ENCODE data around the gene PDGFRB. TPM values are rescaled to one million over a fixed set of nuclear protein-coding genes. Genes with fewer than 3 reads are reported as not detected.

The PDGFRB gene
- total RNA-seq (4.2 and 5.4 TPM in 2 replicates), polyA plus RNA-seq (5.3 and 6.1 TPM in 2 replicates)

- H3K27ac ChIP-seq: no peak within 1 kb of the TSS
- no peak within 1 kb of the TSS for H3K4me3 ChIP-seq
- TF ChIP-seq CTCF (IDR thresholded peaks at IDR 0.05; ENCODE audit: low read depth, low read length): no peak
- no peaks in the 10 kb centered on the region for H3K4me1 ChIP-seq (ENCODE audit: low read depth)
- no peaks in the 10 kb centered on the region for H3K36me3 ChIP-seq
- peak; percentile 58 to 97 for DNase-seq (ENCODE audit: low read depth in 1 of 2, low spot score in 1 of 2)
- H3K9me3 ChIP-seq (ENCODE audit: low read depth): no peaks in the 10 kb centered on the region
- no peaks in the 10 kb centered on the region for H3K27me3 ChIP-seq
These were observed at the start of gene PDGFRB for GRCh38 chr5:150155258-150156026. Gene PDGFRB (minus strand): TSS chr5:150155845. CDS start chr5:150137047, 18,798 bp downstream.

DNA sequence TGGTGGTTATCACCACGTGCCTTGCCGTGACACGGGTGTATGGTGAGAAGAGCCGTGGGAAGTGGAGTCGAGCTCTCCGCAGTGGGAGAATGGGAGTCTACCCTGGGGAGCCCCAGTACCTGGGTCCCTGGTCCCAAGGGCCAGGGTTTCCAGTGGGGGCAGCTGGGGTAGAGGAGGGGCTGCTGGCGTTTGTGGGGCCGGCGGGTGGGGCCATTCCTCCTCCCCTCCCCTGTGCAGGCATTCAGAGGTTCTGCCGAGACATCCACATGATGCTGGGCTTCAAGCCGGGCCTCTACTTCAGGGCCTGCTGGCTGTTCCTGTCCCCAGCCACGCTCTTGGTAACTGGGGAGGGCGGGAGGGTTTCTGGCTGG is 48.9 kb upstream of the PDGFRB start:
- Histone ChIP-seq H3K4me3 (no peak overlapping the region), H3K27me3 (peaks cover 8% of the 10 kb centered on the region), H3K4me1 (ENCODE audit: low read depth) (peaks cover 5% of the 10 kb centered on the region), H3K9me3 (ENCODE audit: low read depth) (no peaks in the 10 kb centered on the region), H3K36me3 (no peaks in the 10 kb centered on the region), H3K27ac (no peak overlapping the region)
- DNase-seq (ENCODE audit: low read depth in 1 of 2, low spot score in 1 of 2): no peak
- no peak for TF ChIP-seq CTCF (IDR thresholded peaks at IDR 0.05; ENCODE audit: low read depth, low read length)

- Histone ChIP-seq H3K27ac (no peak overlapping the region), H3K36me3 (no peaks in the 10 kb centered on the region), H3K9me3 (ENCODE audit: low read depth) (no peaks in the 10 kb centered on the region), H3K4me1 (ENCODE audit: low read depth) (peaks cover 5% of the 10 kb centered on the region), H3K27me3 (peaks cover 14% of the 10 kb centered on the region), H3K4me3 (no peak overlapping the region)
- DNase-seq (ENCODE audit: low read depth in 1 of 2, low spot score in 1 of 2): no peak
- TF ChIP-seq CTCF (IDR thresholded peaks at IDR 0.05; ENCODE audit: low read depth, low read length): no peak
These were observed 48.4 kb upstream of the PDGFRB start for GRCh38 chr5:150203832-150204589.

DNA sequence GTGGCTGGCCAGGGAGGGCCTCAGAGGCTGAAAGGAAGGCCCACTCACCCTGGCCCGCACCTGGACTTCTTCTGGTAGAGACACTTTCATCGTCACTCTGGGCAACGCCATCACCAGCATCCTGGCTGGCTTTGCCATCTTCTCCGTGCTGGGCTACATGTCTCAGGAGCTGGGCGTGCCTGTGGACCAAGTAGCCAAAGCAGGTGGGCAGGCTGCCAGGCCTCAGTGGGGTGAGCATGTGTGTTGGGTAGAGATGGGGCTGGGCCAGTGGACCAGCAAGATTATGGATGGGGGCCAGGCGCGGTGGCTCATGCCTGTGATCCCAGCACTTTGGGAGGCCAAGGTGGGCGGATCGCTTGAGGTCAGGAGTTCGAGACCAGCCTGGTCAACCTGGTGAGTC is 46.9 kb upstream of the PDGFRB start:
- no peak for DNase-seq (ENCODE audit: low read depth in 1 of 2, low spot score in 1 of 2)
- H3K36me3 ChIP-seq: no peaks in the 10 kb centered on the region
- H3K4me1 ChIP-seq (ENCODE audit: low read depth): peaks cover 5% of the 10 kb centered on the region
- no peak overlapping the region for H3K27ac ChIP-seq
- peaks cover 16% of the 10 kb centered on the region for H3K27me3 ChIP-seq
- H3K4me3 ChIP-seq: no peak overlapping the region
- no peaks in the 10 kb centered on the region for H3K9me3 ChIP-seq (ENCODE audit: low read depth)
- no peak for TF ChIP-seq CTCF (IDR thresholded peaks at IDR 0.05; ENCODE audit: low read depth, low read length)

GRCh38 chr5:150197476-150197875 is 41.8 kb upstream of the PDGFRB start:
- no peaks in the 10 kb centered on the region for H3K9me3 ChIP-seq (ENCODE audit: low read depth)
- H3K27ac ChIP-seq: no peak overlapping the region
- no peak for TF ChIP-seq CTCF (IDR thresholded peaks at IDR 0.05; ENCODE audit: low read depth, low read length)
- no peak for DNase-seq (ENCODE audit: low read depth in 1 of 2, low spot score in 1 of 2)
- no peaks in the 10 kb centered on the region for H3K36me3 ChIP-seq
- H3K27me3 ChIP-seq: peaks cover 23% of the 10 kb centered on the region
- no peaks in the 10 kb centered on the region for H3K4me1 ChIP-seq (ENCODE audit: low read depth)
- no peak overlapping the region for H3K4me3 ChIP-seq

Data from cardiac muscle cell (in vitro differentiated cells and primary cell).